Stimulated activated CD8-positive, alpha-beta memory T cell treated with anti-CD3 and anti-CD28 coated beads, Interleukin-15, amount 100 ng/mL, for 48 hours (primary cell): ENCODE results near the gene THAP4.
"Not testable (repeated sequence)": the region's sequence is repeated elsewhere in the genome, so short reads cannot be mapped to it uniquely, and the experiment has no call there.

Source experiments
- DNase-seq, 2 donors: peaks; one replicate each; pipeline ENCODE4 v3.0.0-alpha.2; 2020; ENCODE audit warnings: low read depth in 2 of 2

THAP4 gene

DNA sequence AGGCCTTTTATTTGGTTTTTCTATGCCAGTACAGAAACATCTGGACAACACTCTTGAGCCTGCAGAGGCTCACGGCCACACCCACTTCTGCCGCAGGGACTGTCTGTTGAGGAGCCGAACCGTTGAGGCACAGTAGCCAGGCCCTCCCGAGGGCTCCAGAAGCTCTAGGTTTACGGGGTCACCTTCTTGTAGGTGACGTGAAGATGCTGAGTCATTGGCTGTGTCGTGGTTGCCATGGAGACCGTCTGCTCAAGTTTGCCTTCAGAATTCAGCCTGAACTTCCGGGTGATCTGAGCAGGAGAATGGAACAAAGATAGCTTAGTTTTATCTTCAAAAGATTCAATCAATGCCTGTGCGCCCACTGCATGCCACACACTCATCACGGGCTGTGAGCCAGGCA lies 52.5 kb downstream of the THAP4 start:
- no peak for DNase-seq

GRCh38 chr2:241582806-241583205 lies 54.2 kb downstream of the THAP4 start:
- no peak for DNase-seq

DNA sequence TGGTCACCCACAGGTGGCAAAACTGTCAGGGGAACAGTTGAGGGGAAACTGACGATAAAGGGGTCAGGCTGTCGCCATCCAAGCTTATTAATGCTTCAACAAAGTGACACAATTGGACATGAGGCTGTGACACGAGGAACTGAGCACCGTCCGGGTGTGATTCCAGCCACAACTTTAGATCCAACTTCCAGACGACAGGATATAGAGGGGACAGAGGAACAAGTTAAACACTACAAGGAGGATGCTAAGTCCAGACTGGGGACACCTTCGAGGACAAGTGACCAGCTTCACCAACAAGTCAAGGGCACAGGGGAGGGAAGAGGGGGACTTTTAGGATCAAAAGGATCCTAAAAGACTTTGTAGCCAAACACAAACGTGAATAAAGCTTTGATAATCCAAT lies 54.6 kb downstream of the THAP4 start:
- no peak for DNase-seq

GRCh38 chr2:241579281-241579680 lies 57.7 kb downstream of the THAP4 start:
- no peak for DNase-seq

DNA sequence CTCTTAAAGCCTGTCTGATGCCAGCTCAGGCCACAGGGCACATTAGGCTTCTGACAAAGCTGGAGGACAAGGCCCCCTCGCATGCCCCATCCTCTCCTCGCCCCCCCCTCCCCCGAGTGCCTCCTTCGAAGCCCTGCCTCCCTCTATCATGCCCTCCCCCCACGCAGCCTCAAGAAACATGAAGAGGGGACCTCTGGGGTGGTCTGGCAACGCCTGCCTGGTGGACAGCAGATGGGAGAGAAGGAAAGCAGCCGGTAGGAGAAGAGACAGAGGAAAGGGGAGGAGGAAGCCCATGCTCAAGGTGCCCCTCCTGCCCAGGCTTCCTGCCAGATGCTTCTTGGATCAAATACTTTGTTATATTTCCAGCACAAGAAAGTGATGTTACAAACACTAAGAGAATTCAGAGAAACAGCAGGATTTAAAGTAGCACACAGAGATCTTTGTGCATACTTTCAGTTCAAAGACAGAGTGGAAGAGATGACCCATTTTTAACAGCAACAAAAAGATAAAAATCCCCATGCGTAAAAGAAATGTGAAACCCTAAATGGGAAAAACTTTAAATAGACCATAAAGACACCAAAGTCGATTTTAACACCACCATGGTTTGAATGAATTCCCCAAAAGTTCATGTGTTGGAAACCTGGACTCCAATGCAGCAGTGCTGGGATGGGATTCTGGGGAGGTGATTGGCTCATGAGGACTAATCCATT lies 59.4 kb downstream of the THAP4 start:
- no peak for DNase-seq

- DNase-seq, result no peak
Observed at GRCh38 chr2:241576293-241576654, 60.7 kb downstream of the THAP4 start.

- no peak for DNase-seq
Observed at GRCh38 chr2:241575624-241576292, 61.2 kb downstream of the THAP4 start.

- no peak for DNase-seq
Observed at GRCh38 chr2:241574911-241575623, 61.9 kb downstream of the THAP4 start.

GRCh38 chr2:241573741-241574140 lies 63.2 kb downstream of the THAP4 start:
- no peak for DNase-seq

DNA sequence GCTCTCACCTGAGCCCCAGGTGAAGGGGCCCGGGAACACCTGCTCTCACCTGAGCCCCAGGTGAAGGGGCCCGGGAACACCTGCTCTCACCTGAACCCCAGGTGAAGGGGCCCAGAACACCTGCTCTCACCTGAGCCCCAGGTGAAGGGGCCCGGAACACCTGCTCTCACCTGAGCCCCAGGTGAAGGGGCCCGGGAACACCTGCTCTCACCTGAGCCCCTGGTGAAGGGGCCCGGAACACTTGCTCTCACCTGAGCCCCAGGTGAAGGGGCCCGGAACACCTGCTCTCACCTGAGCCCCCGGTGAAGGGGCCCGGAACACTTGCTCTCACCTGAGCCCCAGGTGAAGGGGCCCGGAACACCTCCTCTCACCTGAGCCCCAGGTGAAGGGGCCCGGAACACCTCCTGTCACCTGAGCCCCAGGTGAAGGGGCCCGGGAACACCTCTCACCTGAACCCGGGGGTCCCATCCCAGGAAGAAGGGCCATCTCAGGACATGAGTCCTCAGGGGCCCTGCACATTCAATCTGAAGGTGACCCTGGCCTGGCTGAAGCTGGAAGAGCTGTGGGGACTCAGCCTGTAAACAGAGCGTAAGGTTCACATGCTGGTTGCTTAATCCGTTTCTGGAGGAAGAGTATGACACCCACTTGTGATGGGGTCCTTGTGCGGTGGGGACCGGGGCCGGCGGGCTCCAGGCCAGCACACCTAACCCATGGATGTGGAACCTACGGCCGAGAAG lies 63.9 kb downstream of the THAP4 start:
- DNase-seq, result not testable (repeated sequence)

GRCh38 chr2:241571821-241572620 lies 64.9 kb downstream of the THAP4 start:
- no peak for DNase-seq

- no peak for DNase-seq
Observed at GRCh38 chr2:241570961-241571581, 65.9 kb downstream of the THAP4 start.

GRCh38 chr2:241569831-241570281 lies 67.1 kb downstream of the THAP4 start:
- no peak for DNase-seq

DNA sequence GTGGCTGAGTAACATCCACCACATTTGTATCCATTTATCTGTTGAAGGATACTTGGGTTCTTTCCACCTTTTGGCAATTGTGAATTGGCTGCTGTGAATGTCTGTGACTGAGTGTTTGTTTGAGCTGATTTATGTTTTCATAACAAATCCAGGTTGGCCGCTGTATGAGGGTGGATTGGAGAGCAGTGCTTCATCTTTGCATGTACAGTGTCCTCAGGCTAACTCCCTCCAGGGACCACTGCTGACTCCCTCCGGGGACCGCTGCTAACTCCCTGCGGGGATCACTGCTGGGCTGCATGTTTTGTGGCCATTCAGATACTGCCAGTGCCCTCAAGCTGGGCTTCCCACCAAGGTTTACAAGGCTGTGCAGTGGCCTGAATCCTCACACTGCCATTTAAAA lies 68.2 kb downstream of the THAP4 start:
- DNase-seq, result no peak

GRCh38 chr2:241567776-241568175 lies 69.2 kb downstream of the THAP4 start:
- DNase-seq, result no peak

GRCh38 chr2:241567266-241567665 lies 69.7 kb downstream of the THAP4 start:
- not testable (repeated sequence) for DNase-seq

DNA sequence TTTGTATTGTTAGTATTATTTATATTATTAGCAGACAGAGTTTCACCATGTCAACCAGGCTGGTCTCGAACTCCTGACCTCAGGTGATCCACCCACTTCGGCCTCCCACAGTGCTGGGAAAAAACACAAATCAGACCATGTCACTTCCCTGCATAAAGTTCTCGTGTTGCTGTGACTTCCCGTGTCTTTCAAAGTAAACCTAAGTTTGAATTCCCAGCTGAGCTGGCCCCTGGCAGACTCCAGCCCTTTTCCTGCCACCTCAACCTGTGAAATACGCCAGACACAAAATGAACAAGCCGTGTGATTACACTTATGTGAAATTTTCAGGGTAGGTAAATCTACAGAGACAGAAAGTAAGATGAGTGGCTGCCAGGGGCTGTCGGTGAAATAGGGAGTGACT lies 70.5 kb downstream of the THAP4 start:
- DNase-seq, result no peak

- DNase-seq, result not testable (repeated sequence)
Observed at GRCh38 chr2:241566021-241566420, 70.9 kb downstream of the THAP4 start.

DNA sequence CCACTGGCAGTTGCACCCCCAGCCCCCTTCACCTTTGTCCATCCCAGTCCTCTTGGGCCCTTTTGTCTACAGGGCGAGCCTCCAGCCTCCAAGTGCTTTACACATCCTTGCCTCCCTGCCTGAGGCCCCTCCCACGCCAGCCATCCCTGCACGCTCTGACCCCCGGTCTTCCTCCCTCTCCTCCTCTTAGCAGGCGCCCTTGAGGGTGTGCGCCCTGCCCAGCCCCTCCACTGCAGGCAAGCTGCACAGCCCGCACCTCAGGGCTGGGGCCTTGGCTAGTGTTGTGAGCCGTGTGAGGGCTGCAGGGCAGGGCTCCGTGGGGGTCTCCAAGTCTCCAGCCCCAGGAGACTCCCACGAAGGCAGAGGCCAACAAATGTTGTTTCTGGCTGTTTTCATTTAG lies 71.5 kb downstream of the THAP4 start:
- no peak for DNase-seq

DNA sequence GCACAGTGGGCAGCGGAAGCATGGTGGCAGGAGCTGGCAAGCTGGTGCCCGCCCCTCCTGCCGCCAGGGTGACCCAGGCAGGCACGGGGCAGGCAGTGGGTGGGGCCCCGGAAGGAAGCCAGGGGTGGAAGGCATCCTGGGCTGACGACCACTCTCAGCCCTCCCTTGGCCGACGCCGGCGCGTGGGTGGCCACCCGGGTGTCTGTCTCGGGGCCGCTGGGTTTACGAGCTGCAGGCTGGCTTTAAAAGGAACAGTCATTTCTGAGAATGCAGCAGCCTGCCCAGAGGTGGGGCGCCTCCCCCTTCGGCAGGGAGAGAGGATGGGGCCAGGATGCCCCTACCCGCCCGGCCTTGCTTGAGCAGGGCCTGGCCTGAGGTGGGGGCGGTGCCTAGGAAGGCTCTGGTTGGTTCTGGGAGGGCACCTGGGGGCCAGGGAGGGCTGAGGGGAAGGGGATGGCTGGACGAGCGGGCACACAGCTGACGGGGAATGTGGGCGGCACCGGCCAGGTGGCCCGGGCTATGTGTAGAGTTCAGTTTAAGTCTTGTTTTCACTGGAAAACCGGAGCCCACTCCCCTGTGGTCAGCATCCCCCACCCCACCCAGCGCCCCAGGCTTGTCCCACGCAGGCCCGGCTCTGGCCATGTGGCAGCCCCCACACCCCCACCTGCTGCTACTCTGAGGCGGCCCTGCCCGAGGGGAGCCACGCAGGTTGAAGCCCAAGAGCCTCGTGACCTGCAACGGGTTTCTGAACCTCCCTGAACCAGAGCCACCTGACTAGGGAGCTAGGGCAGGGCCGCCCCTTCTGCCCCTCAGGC lies 72.2 kb downstream of the THAP4 start:
- no peak for DNase-seq
